ENCODE measurements around the gene FGGY.

Gene FGGY

DNA sequence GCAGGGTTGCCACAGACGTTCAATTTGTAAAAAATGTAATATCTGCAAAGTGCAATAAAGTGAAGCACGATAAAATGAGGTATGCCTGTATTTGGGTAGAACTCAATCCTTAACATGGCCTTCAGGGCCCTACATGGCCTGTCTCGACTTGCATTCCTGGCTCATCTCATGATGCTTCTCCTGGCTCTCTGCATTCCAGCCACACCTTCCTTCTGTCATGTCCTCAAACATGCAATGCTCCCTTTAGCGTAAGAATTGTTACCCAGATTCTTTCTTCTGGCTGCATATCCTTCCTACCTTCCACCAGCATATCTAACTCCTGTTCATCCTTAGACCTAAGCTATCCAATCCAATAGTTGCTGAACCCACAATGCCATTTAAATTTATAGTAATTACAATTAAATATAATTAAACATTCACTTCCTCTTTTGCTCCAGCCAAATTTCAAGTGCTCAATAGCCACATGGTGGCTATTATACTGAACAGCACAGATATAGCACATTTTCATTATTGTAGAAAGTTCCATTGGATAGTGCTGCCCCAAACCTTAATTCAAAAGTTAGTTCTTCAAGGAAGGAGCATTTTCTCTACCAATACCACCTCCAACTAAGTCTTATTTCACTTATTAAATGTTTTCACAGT lies 32.6 kb downstream of the FGGY start:
- no peaks in the 10 kb centered on the region for H3K36me3 ChIP-seq (ENCODE audit: insufficient read depth, low read length)
- no peak overlapping the region for H3K4me3 ChIP-seq (ENCODE audit: low read length)
- H3K4me1 ChIP-seq (ENCODE audit: insufficient read depth, low read length), result peaks cover 21% of the 10 kb centered on the region
- no peaks in the 10 kb centered on the region for H3K27me3 ChIP-seq (ENCODE audit: insufficient read depth, low read length)
- no peak overlapping the region for H2AFZ ChIP-seq (ENCODE audit: low read depth, low read length)
- H3K9me3 ChIP-seq (ENCODE audit: low read length), result no peaks in the 10 kb centered on the region

DNA sequence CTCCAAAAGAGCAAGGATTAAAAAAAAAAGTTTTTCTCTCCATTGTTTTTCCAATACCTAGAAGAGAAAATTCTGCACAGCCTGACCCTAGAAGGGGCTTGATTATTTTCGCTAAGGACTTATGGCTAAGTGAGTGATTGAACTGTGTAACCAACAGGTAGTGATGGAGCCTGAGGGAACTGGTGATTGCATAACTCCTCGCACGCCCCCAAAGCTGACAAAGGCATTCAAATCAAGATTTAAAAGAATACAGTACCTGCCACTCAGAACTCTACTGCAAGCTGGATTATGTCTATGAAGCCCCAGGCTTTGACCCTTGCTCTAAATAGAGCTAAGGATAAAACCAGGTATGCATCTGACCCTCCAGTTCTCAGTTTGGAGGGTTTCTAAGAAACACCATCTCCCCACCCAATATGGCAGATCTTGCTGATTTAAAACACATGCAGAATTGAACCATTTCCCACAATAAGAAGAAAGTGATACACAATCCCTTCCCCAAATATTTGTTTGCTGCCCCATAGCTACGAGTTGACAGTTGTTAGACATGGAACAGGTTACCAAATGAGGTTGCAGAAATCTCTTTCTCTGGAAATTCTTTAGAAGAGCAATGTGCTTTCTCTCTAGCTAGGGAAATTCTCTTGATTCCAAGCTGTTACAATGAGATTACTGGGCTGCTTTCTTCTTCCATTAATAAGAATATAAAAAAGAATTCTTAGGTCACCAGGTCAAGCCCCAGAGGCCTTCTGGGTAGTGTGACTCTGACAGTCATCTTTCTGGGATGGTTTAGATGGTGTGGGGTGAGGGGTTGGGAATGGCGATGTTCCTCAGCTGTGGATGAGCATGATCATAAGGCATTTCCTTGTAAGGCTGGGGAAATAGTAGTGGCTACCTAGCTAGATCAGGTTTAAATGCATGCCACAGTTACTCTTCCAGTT lies 35.1 kb downstream of the FGGY start:
- H3K4me1 ChIP-seq (ENCODE audit: insufficient read depth, low read length), result peaks cover 21% of the 10 kb centered on the region
- peaks cover under 1% of the 10 kb centered on the region for H3K9me3 ChIP-seq (ENCODE audit: low read length)
- no peak overlapping the region for H2AFZ ChIP-seq (ENCODE audit: low read depth, low read length)
- no peaks in the 10 kb centered on the region for H3K27me3 ChIP-seq (ENCODE audit: insufficient read depth, low read length)
- H3K4me3 ChIP-seq (ENCODE audit: low read length), result no peak overlapping the region
- no peaks in the 10 kb centered on the region for H3K36me3 ChIP-seq (ENCODE audit: insufficient read depth, low read length)

DNA sequence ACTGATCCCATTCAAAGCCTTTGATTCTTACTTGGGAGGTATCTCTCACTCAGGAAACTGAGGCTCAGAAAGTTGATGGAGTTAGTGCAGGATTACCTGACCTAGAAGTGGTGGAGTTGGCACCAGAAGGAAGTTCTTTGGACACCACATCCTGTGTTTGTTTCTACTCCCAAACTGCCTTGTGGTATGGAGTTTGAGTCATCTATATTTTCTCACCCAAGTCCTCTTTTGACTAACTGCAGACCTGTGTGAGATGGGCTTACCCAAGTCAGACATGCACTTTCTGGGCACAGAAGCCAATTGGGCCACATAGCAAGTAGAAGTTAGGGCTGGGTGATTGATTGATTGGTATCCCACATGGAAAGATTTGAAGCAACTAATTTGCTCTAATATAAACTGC lies 36.1 kb downstream of the FGGY start:
- Histone ChIP-seq H3K36me3 (ENCODE audit: insufficient read depth, low read length) (no peaks in the 10 kb centered on the region), H3K4me1 (ENCODE audit: insufficient read depth, low read length) (peaks cover 19% of the 10 kb centered on the region), H3K9me3 (ENCODE audit: low read length) (peaks cover 4% of the 10 kb centered on the region), H2AFZ (ENCODE audit: low read depth, low read length) (no peak overlapping the region), H3K4me3 (ENCODE audit: low read length) (no peak overlapping the region), H3K27me3 (ENCODE audit: insufficient read depth, low read length) (no peaks in the 10 kb centered on the region)

DNA sequence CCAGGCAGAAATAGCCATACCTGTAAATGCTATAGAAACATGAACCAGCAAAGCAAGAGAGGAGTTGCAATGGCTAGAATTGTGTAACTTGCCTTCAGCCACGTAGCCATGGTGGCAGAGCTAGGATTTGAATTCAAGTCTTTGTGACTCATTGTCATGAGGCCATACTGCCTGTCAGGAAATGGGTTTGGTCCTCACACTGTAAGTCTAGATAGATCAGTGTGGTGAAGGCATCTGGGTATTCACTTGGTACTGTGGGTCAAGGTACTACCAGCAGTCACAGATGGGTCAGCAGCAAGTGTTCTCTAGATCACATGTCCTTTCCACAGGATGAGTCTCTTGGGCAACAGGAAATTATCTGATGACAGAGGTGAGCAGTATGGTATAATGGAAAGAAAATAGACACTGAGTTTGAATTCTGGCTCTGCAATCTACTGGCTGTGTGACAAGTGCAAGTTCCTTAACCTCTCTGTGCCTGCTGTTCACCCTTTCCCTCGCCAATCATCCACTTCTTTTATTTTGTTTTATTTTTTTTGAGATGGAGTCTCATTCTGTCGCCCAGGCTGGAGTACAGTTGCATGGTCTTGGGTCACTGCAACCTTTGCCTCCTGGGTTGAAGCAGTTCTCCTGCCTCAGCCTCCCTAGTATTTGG lies 36.9 kb downstream of the FGGY start:
- peaks cover 14% of the 10 kb centered on the region for H3K4me1 ChIP-seq (ENCODE audit: insufficient read depth, low read length)
- no peak overlapping the region for H2AFZ ChIP-seq (ENCODE audit: low read depth, low read length)
- peaks cover 4% of the 10 kb centered on the region for H3K9me3 ChIP-seq (ENCODE audit: low read length)
- H3K36me3 ChIP-seq (ENCODE audit: insufficient read depth, low read length), result no peaks in the 10 kb centered on the region
- no peak overlapping the region for H3K4me3 ChIP-seq (ENCODE audit: low read length)
- H3K27me3 ChIP-seq (ENCODE audit: insufficient read depth, low read length), result no peaks in the 10 kb centered on the region

DNA sequence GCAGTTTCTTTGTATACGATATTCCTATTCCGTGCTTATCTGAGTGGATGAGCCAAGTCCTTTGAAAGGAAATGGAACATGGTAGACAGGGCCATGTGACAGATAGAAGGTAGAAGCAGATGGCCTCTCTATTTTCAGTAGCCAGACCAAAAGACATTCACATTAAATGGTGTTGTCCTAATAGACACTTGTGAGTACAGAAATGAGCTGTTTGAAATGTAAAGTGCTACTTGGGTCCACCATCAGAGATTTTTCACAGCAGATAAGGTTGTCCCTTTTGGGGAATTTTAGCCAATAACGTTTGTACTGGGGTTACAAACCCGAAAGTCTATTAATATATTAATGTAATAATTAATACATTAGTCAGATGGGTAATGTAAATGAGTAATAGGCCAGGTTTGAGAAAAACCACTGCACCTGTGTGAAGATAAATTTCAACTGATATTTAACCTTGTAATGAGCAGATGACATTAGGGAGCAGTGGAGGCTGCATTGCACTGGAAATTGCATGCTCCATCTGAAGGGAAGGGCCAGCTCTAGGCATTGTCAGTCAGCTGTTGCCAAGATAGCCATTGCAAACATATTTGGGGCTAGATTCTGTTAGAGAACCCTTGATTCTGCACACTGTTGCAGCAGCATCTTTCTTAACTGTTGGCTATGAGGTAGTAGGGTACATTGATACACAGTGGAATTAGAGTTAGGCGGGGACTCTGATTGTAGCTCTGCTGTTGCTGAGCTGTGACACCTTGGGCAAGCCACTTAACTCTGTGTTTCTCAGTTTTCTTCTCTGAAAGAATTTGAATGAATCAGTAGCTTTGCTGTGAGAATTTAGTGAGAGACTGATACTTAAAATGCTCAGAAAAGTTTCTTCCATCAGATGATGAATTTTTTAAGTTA lies 43.8 kb downstream of the FGGY start:
- Histone ChIP-seq H3K9me3 (ENCODE audit: low read length) (peaks cover 4% of the 10 kb centered on the region), H2AFZ (ENCODE audit: low read depth, low read length) (no peak overlapping the region), H3K4me3 (ENCODE audit: low read length) (no peak overlapping the region), H3K4me1 (ENCODE audit: insufficient read depth, low read length) (no peaks in the 10 kb centered on the region), H3K36me3 (ENCODE audit: insufficient read depth, low read length) (no peaks in the 10 kb centered on the region), H3K27me3 (ENCODE audit: insufficient read depth, low read length) (no peaks in the 10 kb centered on the region)

DNA sequence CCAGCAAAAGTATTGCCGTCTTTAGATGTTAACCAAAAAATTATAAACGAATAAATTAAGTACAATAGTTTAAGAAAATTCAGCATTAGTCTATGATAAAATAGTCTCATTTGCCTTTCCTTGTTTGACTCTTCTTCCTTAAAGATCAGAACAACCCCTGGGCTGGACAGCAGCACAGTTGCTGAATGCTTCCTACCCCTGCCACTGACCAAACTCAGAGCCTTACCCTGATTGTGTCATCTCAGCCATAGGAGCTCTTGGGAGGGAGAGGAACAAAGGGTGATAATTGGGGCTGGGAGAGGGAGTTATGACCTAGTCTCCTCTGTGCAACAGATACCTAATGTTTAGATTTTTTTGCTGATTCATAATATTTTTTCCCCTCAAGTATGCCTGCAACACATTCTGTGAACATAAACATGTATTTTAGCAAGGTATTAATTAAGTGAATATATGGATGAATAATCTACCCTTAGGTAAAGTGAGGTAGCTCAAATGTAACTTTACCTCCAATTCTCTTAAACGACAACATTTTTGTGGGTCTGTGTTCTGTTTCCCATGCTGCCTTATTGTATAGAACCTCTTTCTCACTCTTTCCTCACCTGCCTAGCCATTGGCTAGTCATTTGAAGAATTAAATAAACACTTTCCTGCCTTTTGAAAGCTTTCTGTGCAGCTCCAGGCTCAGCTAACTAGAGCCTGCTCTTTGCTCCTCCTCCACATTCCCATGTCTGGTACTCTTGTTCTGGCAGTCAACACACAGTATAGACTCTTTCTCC lies 46.1 kb downstream of the FGGY start:
- Histone ChIP-seq H2AFZ (ENCODE audit: low read depth, low read length) (no peak overlapping the region), H3K4me1 (ENCODE audit: insufficient read depth, low read length) (no peaks in the 10 kb centered on the region), H3K4me3 (ENCODE audit: low read length) (no peak overlapping the region), H3K9me3 (ENCODE audit: low read length) (peaks cover 1% of the 10 kb centered on the region), H3K27me3 (ENCODE audit: insufficient read depth, low read length) (no peaks in the 10 kb centered on the region), H3K36me3 (ENCODE audit: insufficient read depth, low read length) (no peaks in the 10 kb centered on the region)

DNA sequence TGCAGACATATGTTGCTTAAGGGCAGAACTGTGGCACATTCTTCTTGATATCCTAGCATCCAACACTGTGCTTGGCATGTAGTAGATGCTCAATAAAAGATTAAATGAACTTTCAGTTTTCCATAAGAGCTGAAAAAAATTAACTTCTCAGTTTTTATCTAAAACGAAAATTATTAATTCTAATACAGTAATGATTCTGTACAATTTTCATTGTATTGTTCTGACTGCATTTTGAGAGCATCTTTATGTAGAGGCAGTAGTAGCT lies 46.6 kb downstream of the FGGY start:
- Histone ChIP-seq H3K36me3 (ENCODE audit: insufficient read depth, low read length) (no peaks in the 10 kb centered on the region), H3K4me3 (ENCODE audit: low read length) (no peak overlapping the region)

DNA sequence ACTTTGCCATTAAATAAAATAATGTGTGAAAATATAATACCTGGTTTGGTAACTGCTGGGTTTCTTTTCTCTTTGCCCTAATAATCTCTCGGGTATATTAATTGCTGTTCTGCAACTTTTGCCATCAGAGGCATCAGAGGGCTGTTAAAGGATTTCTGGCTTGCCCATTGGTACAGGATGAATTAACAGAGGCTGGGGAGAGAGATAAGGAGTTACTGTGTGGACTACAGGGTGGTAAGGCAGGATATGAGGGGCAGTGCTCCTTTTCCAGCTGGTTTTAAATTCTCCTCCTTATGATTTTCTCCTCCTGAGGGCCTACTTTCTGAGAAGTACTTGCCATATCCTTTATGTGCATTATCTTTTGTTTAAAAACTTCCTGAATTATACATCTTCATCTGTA lies 48.3 kb downstream of the FGGY start:
- Histone ChIP-seq H3K27me3 (ENCODE audit: insufficient read depth, low read length) (no peaks in the 10 kb centered on the region), H3K9me3 (ENCODE audit: low read length) (peaks cover 1% of the 10 kb centered on the region), H3K36me3 (ENCODE audit: insufficient read depth, low read length) (no peaks in the 10 kb centered on the region), H3K4me1 (ENCODE audit: insufficient read depth, low read length) (no peaks in the 10 kb centered on the region), H2AFZ (ENCODE audit: low read depth, low read length) (no peak overlapping the region), H3K4me3 (ENCODE audit: low read length) (no peak overlapping the region)

More for the DNA sequence above, 46.6 kb downstream of the FGGY start:
- no peaks in the 10 kb centered on the region for H3K27me3 ChIP-seq (ENCODE audit: insufficient read depth, low read length)
- peaks cover 1% of the 10 kb centered on the region for H3K9me3 ChIP-seq (ENCODE audit: low read length)
- H2AFZ ChIP-seq (ENCODE audit: low read depth, low read length), result no peak overlapping the region
- no peaks in the 10 kb centered on the region for H3K4me1 ChIP-seq (ENCODE audit: insufficient read depth, low read length)

DNA sequence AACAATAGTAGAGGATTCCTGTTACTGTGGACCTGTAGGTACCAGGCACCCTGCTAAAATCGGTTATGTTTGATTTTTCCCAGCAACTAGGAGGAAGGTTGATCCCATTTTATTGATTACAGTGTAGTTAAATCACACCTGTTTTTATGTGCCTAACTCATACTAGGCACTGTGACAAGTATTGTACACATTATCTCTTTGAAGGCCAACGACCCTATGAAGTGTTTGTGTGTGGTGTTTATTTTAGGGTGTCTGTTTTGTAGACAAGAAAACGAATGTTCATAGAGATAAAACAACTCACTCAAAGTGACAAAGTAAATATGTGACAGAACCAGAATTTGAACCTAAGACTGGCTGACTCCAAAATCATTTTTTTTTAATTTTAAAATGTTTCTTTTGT lies 49.5 kb downstream of the FGGY start:
- H3K4me1 ChIP-seq (ENCODE audit: insufficient read depth, low read length), result no peaks in the 10 kb centered on the region
- H3K4me3 ChIP-seq (ENCODE audit: low read length), result no peak overlapping the region
- H3K9me3 ChIP-seq (ENCODE audit: low read length), result peaks cover 1% of the 10 kb centered on the region
- no peaks in the 10 kb centered on the region for H3K36me3 ChIP-seq (ENCODE audit: insufficient read depth, low read length)
- no peaks in the 10 kb centered on the region for H3K27me3 ChIP-seq (ENCODE audit: insufficient read depth, low read length)
- no peak overlapping the region for H2AFZ ChIP-seq (ENCODE audit: low read depth, low read length)

DNA sequence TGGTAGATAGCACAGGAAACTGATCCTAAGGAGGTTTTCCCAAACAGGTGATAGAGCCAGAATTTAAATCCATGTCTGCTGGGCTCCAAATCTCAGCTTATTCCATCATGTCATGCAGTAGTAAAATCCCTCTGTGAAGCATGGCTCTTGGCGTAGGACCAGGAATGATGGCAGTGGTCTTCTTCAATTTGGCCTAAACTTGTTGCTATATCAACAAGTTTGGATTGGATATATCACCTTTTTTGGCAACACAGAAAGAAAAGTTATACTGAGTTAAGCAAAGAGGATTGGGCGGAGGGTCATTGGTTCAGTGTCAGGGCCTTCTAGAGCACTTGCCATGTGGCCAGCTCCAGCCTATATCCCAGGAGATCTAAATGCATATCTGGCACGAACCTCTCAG lies 52.2 kb downstream of the FGGY start:
- peaks cover 1% of the 10 kb centered on the region for H3K9me3 ChIP-seq (ENCODE audit: low read length)
- H3K4me3 ChIP-seq (ENCODE audit: low read length), result no peak overlapping the region
- no peaks in the 10 kb centered on the region for H3K27me3 ChIP-seq (ENCODE audit: insufficient read depth, low read length)
- no peak overlapping the region for H2AFZ ChIP-seq (ENCODE audit: low read depth, low read length)
- no peaks in the 10 kb centered on the region for H3K36me3 ChIP-seq (ENCODE audit: insufficient read depth, low read length)
- H3K4me1 ChIP-seq (ENCODE audit: insufficient read depth, low read length), result no peaks in the 10 kb centered on the region

DNA sequence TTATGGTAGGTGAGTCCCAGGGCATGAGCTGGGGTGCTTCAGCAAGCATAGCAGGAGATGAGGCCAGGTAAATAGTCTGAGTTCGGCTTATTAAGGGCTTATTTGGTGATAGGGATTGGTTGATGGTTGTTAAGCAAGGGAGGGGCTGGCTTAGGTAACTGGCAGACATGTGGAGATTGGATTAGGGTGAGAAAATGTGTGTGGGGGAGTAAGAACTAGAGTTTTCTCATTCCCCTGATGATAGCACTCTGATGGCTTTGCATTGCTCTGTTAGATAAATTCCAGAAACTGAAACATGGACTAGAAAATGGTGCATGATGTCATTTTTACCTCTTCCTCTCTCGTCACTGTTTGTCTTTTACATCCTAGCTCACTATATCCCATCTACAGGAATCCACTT lies 53.6 kb downstream of the FGGY start:
- H3K4me3 ChIP-seq (ENCODE audit: low read length), result no peak overlapping the region
- no peaks in the 10 kb centered on the region for H3K27me3 ChIP-seq (ENCODE audit: insufficient read depth, low read length)
- H3K36me3 ChIP-seq (ENCODE audit: insufficient read depth, low read length), result no peaks in the 10 kb centered on the region
- H3K9me3 ChIP-seq (ENCODE audit: low read length), result peaks cover 1% of the 10 kb centered on the region
- H3K4me1 ChIP-seq (ENCODE audit: insufficient read depth, low read length), result peaks cover 2% of the 10 kb centered on the region
- no peak overlapping the region for H2AFZ ChIP-seq (ENCODE audit: low read depth, low read length)

DNA sequence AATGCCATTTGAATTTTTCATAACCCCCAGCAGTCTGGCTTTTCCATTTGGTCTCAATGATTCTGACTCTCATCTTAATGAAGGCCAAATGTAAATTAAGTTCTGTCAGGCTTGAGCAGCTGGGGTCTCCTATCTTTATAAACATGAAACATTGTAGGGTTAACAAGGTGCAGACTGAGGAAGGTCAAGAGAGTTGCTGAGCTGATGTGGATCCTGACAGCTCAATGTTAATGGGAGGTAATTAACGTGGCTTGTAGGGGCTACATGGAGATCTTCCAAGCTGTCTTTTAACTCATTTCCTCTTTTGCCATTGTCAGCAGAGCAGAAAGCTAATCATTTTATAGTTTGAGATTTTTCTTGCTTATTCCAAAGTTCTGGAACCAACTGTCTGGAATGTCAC lies 55.2 kb downstream of the FGGY start:
- Histone ChIP-seq H3K36me3 (ENCODE audit: insufficient read depth, low read length) (no peaks in the 10 kb centered on the region), H3K4me1 (ENCODE audit: insufficient read depth, low read length) (peaks cover 2% of the 10 kb centered on the region), H3K4me3 (ENCODE audit: low read length) (no peak overlapping the region), H3K27me3 (ENCODE audit: insufficient read depth, low read length) (no peaks in the 10 kb centered on the region), H3K9me3 (ENCODE audit: low read length) (no peaks in the 10 kb centered on the region), H2AFZ (ENCODE audit: low read depth, low read length) (no peak overlapping the region)
